SK-N-SH (cell line): ENCODE data around the gene CD93. TPM values are rescaled to one million over a fixed set of nuclear protein-coding genes. Genes with fewer than 3 reads are reported as not detected.

Experiments
- CTCF ChIA-PET: fragments of 300-600, 350-600 bp; formaldehyde crosslinking; extraction: SDS; loops from one replicate; lab custom pipeline; 2021; lab: Yijun Ruan, JAX
- POLR2A ChIA-PET: fragments of 350-600 bp; sonication (Branson Sonifier 250); formaldehyde crosslinking; extraction: SDS; loops from one replicate; lab custom pipeline; 2020; ENCODE audit warnings: antibody characterized with exemption, inconsistent platforms; lab: Yijun Ruan, JAX
- DNase-seq: peaks from one replicate; pipeline ENCODE4 v3.0.0; 2012
- H2AFZ ChIP-seq: fragments of 200-600 bp; sonication (generic); 2 replicates; pipeline ENCODE4 v1.8.1; 2016; ENCODE audit warnings: antibody characterized with exemption, mild to moderate bottlenecking, low read depth
- H3F3A ChIP-seq: fragments of 200-600 bp; sonication (generic); replicated peaks from 2 replicates; pipeline ENCODE3; 2016; ENCODE audit warnings: antibody characterized with exemption, mild to moderate bottlenecking; ENCODE audit not compliant: insufficient read depth
- H3K27ac ChIP-seq, 2 experiments: fragments of 200-500 bp in 1 of 2; fragments of 200-600 bp in 1 of 2; sonication (Bioruptor generic) in 1 of 2; sonication (generic), shearing (Covaris generic) in 1 of 2; 2 replicates each; pipeline versions ENCODE4 v1.5.1 to v1.6.1; 2014 to 2016; ENCODE audit warnings: low read depth in 2 of 2, inconsistent platforms in 1 of 2, low read length in 1 of 2, mild to moderate bottlenecking in 1 of 2, mixed read lengths in 1 of 2
- H3K27me3 ChIP-seq: fragments of 200-600 bp; sonication (generic), shearing (Covaris generic); 2 replicates; pipeline ENCODE4 v1.6.1; 2016; ENCODE audit warnings: mixed run types; ENCODE audit not compliant: insufficient read depth
- H3K36me3 ChIP-seq, 2 experiments: fragments of 200-500 bp in 1 of 2; fragments of 200-600 bp in 1 of 2; sonication (Bioruptor generic) in 1 of 2; sonication (generic) in 1 of 2; replicated peaks in 1 of 2; 2 replicates each; pipeline versions ENCODE3 to v1.5.1; 2014 to 2016; ENCODE audit warnings: low read length in 1 of 2, mild to moderate bottlenecking in 1 of 2; ENCODE audit not compliant: insufficient read depth in 2 of 2, control insufficient read depth in 1 of 2
- H3K4me1 ChIP-seq, 2 experiments: fragments of 200-500 bp in 1 of 2; fragments of 200-600 bp in 1 of 2; sonication (Bioruptor generic) in 1 of 2; sonication (generic), shearing (Covaris generic) in 1 of 2; 2 replicates each; pipeline versions ENCODE4 v1.5.1 to v1.6.1; 2014 to 2016; ENCODE audit warnings: low read depth in 1 of 2, low read length in 1 of 2, mixed run types in 1 of 2; ENCODE audit not compliant: insufficient read depth in 2 of 2, control insufficient read depth in 1 of 2
- H3K4me2 ChIP-seq: fragments of 200-600 bp; sonication (generic), shearing (Covaris generic); 2 replicates; pipeline ENCODE4 v1.6.1; 2017; ENCODE audit warnings: mixed run types
- H3K4me3 ChIP-seq, 2 experiments: fragments of 200-500 bp in 1 of 2; fragments of 200-600 bp in 1 of 2; sonication (Bioruptor generic) in 1 of 2; sonication (generic), shearing (Covaris generic) in 1 of 2; 2 replicates each; pipeline versions ENCODE4 v1.5.1 to v1.8.1; 2014 to 2016; ENCODE audit warnings: low read depth in 2 of 2, inconsistent platforms in 1 of 2, low read length in 1 of 2, mild to moderate bottlenecking in 1 of 2, mixed read lengths in 1 of 2, moderate library complexity in 1 of 2
- H3K79me2 ChIP-seq: fragments of 200-600 bp; sonication (generic); 2 replicates; pipeline ENCODE4 v1.8.1; 2017; ENCODE audit warnings: mild to moderate bottlenecking; ENCODE audit not compliant: insufficient read depth
- H3K9ac ChIP-seq: fragments of 200-600 bp; sonication (generic); 2 replicates; pipeline ENCODE4 v1.6.1; 2017; ENCODE audit warnings: mixed run types
- H3K9me2 ChIP-seq: fragments of 200-600 bp; sonication (generic); 2 replicates; pipeline ENCODE4 v1.6.1; 2017; ENCODE audit warnings: mixed run types
- H3K9me3 ChIP-seq: fragments of 200-600 bp; sonication (generic); 2 replicates; pipeline ENCODE4 v1.6.1; 2017; ENCODE audit warnings: mixed run types, mild to moderate bottlenecking, moderate library complexity
- H4K20me1 ChIP-seq: fragments of 200-600 bp; sonication (generic); 2 replicates; pipeline ENCODE4 v1.6.1; 2017; ENCODE audit warnings: mild to moderate bottlenecking, mixed run types; ENCODE audit not compliant: insufficient read depth
- CHD2 ChIP-seq: fragments of 150-350 bp; IDR thresholded peaks from 2 replicates; pipeline ENCODE4 v1.6.1; 2018; ENCODE audit warnings: low read length; ENCODE audit not compliant: partially characterized antibody
- CTCF ChIP-seq: fragments of 200-600 bp; sonication (generic); IDR thresholded peaks from 2 replicates; pipeline ENCODE4 v1.6.1; 2017; ENCODE audit warnings: antibody characterized with exemption, mild to moderate bottlenecking, moderate library complexity
- EP300 ChIP-seq, 2 experiments: IDR thresholded peaks; 2 replicates each; pipeline versions ENCODE4 v1.4.0 to v1.6.1; 2012; ENCODE audit warnings: borderline replicate concordance in 1 of 2, low read depth in 1 of 2, low read length in 1 of 2
- FOSL2 ChIP-seq: IDR thresholded peaks from 2 replicates; pipeline ENCODE4 v1.4.0; 2012; ENCODE audit warnings: low read depth, mild to moderate bottlenecking, moderate library complexity, borderline replicate concordance
- GABPA ChIP-seq: IDR thresholded peaks from 2 replicates; pipeline ENCODE4 v1.4.0; 2012; ENCODE audit warnings: low read depth, mild to moderate bottlenecking
- GATA2 ChIP-seq: sonication (generic); formaldehyde crosslinking; IDR thresholded peaks from 2 replicates; pipeline ENCODE4 v1.5.0; 2020; ENCODE audit warnings: mild to moderate bottlenecking, missing genetic modification reagents
- IRF3 ChIP-seq: fragments of 150-350 bp; IDR thresholded peaks from 2 replicates; pipeline ENCODE4 v1.6.1; 2016; ENCODE audit warnings: mild to moderate bottlenecking, low read depth, low read length
- JUND ChIP-seq: IDR thresholded peaks from 2 replicates; pipeline ENCODE4 v1.4.0; 2012
- MAX ChIP-seq: IDR thresholded peaks from 2 replicates; pipeline ENCODE4 v1.4.0; 2012; ENCODE audit warnings: low read depth
- MEF2A ChIP-seq: IDR thresholded peaks from 2 replicates; pipeline ENCODE4 v1.4.0; 2012; ENCODE audit warnings: low read depth, borderline replicate concordance
- MXI1 ChIP-seq: IDR thresholded peaks from 2 replicates; pipeline ENCODE4 v1.6.1; 2012; ENCODE audit warnings: mild to moderate bottlenecking, low read depth, low read length, improper control_type of control experiment
- NFIC ChIP-seq: IDR thresholded peaks from 2 replicates; pipeline ENCODE4 v1.4.0; 2012; ENCODE audit warnings: borderline replicate concordance
- RAD21 ChIP-seq: IDR thresholded peaks from 2 replicates; pipeline ENCODE4 v1.6.1; 2012; ENCODE audit warnings: mild to moderate bottlenecking, low read length
- RCOR1 ChIP-seq: fragments of 150-350 bp; IDR thresholded peaks from 2 replicates; pipeline ENCODE4 v1.6.1; 2017; ENCODE audit warnings: antibody characterized with exemption, low read length
- RFX5 ChIP-seq: IDR thresholded peaks from 2 replicates; pipeline ENCODE4 v1.6.1; 2012; ENCODE audit warnings: mild to moderate bottlenecking, improper control_type of control experiment, low read length
- SMC3 ChIP-seq: IDR thresholded peaks from 2 replicates; pipeline ENCODE4 v1.6.1; 2012; ENCODE audit warnings: low read depth, low read length, improper control_type of control experiment
- TCF12 ChIP-seq: IDR thresholded peaks from 2 replicates; pipeline ENCODE4 v1.4.0; 2012
- TEAD4 ChIP-seq: IDR thresholded peaks from 2 replicates; pipeline ENCODE4 v1.4.0; 2012; ENCODE audit warnings: mild to moderate bottlenecking, borderline replicate concordance; ENCODE audit not compliant: insufficient read depth
- USF1 ChIP-seq: IDR thresholded peaks from 2 replicates; pipeline ENCODE4 v1.4.0; 2012; ENCODE audit warnings: low read depth, borderline replicate concordance
- YY1 ChIP-seq: IDR thresholded peaks from 2 replicates; pipeline ENCODE4 v1.4.0; 2012; ENCODE audit warnings: low read depth, mild to moderate bottlenecking
- WGBS: methylation state at CpG from one replicate; pipeline ENCODE4 v1.1.6; 2017; ENCODE audit warnings: low lambda C conversion rate; 5-methylcytosine and 5-hydroxymethylcytosine counted together
- polyA plus RNA-seq, 3 experiments: library from polyadenylated mRNA; depleted of rRNA; stranded (reverse); fragments of >200 nt; gene quantifications; 2 replicates each; pipeline ENCODE4 v1.2.3, GENCODE V29; 2012

Gene CD93
- polyA plus RNA-seq, 1 of the 3 experiments (the other 2 are of a cell fraction) = 0.03 TPM

GRCh38 chr20:23094213-23094896, 8.2 kb upstream of the CD93 start:
- Histone ChIP-seq H3K79me2 (no peaks in the 10 kb centered on the region), H3K9me3 (no peaks in the 10 kb centered on the region), H2AFZ (no peak overlapping the region), H3K9me2 (no peaks in the 10 kb centered on the region), H3K27ac (no peak overlapping the region), H3F3A (no peaks in the 10 kb centered on the region), H4K20me1 (no peaks in the 10 kb centered on the region), H3K9ac (no peak overlapping the region), H3K4me2 (no peak overlapping the region), H3K4me1 (no peaks in the 10 kb centered on the region), H3K4me3 (no peak overlapping the region), H3K27me3 (peaks cover 70% of the 10 kb centered on the region), H3K36me3 (no peaks in the 10 kb centered on the region)
- TF ChIP-seq NFIC (no peak), RCOR1 (no peak), CTCF (no peak), RFX5 (no peak), EP300 (IDR thresholded peaks at IDR 0.05; ENCODE audit: borderline replicate concordance in 1 of 2, low read depth in 1 of 2, low read length in 1 of 2) (no peak), RAD21 (no peak), MXI1 (no peak), TEAD4 (no peak), IRF3 (no peak), CHD2 (no peak), USF1 (no peak), GABPA (no peak), YY1 (no peak), SMC3 (no peak), JUND (no peak), FOSL2 (no peak), MEF2A (no peak), GATA2 (CRISPR knock-in tag) (no peak), TCF12 (no peak), MAX (no peak)
- ChIA-PET POLR2A (no interaction called here), CTCF (interaction anchor here (0.7 kb wide), 1 partner anchor 247 kb away, joined by 3 read pairs; no protein-coding TSS in a partner anchor)
- 17% methylated on average over 13 of the region's 13 CpGs for WGBS
- no peak for DNase-seq
